Pancreas (tissue), 10 donors: ENCODE results near the gene OR8B4. TPM values are rescaled to one million over a fixed set of nuclear protein-coding genes. Genes with fewer than 3 reads are reported as not detected.
"Not testable (repeated sequence)": the region's sequence is repeated elsewhere in the genome, so short reads cannot be mapped to it uniquely, and the experiment has no call there.

Experiments used
- ATAC-seq, 4 donors: fragments of 200-7000 bp; cut with Tn5 transposase; one replicate each; pipeline versions ENCODE4 v1.8.0 to v1.9.1; 2020; ENCODE audit warnings: mild to moderate bottlenecking in 4 of 4, moderate library complexity in 4 of 4
- DNase-seq, 6 donors: peaks; one replicate each; pipeline ENCODE4 v3.0.0-alpha.2; 2020
- FAIRE-seq: peaks from 2 replicates; lab custom pipeline; 2012; peaks lifted over from hg19 to GRCh38; lab: Jason Lieb, UNC
- H3K27ac ChIP-seq, 4 donors: fragments of 200-600 bp; sonication (generic); 1 replicate in 3 of 4; 2 replicates in 1 of 4; pipeline versions ENCODE4 v1.5.0 to v1.8.0; 2020
- H3K27me3 ChIP-seq, 4 donors: fragments of 200-600 bp; one replicate each; pipeline ENCODE4 v1.8.0; 2021
- H3K36me3 ChIP-seq, 3 donors: fragments of 200-600 bp; sonication (generic) in 1 of 3; one replicate each; pipeline versions ENCODE4 v1.5.0 to v1.8.0; 2020 to 2021
- H3K4me1 ChIP-seq, 3 donors: fragments of 200-600 bp; one replicate each; pipeline ENCODE4 v1.8.0; 2021
- H3K4me3 ChIP-seq, 4 donors: fragments of 200-600 bp; sonication (generic) in 2 of 4; one replicate each; pipeline versions ENCODE4 v1.5.0 to v1.8.0; 2020 to 2021
- H3K9me3 ChIP-seq, 4 donors: fragments of 200-600 bp; one replicate each; pipeline ENCODE4 v1.8.0; 2021
- WGBS, 2 donors: extraction: QIAGEN DNeasy Blood & Tissue Kit; methylation state at CpG; one replicate each; pipeline ENCODE4 v1.1.7; 2013; 5-methylcytosine and 5-hydroxymethylcytosine counted together
- intact Hi-C, 3 donors: fragments of 100-400 bp; cut with DNase I; formaldehyde crosslinking; loops; one replicate each; pipeline versions ENCODE4 v1.11.1 to v1.14.2; 2022
- polyA plus RNA-seq, 2 donors: library from polyadenylated mRNA; stranded (reverse); fragments of 200-250 nt; gene quantifications; one replicate each; pipeline ENCODE4 v1.2.3, GENCODE V29; 2013
- total RNA-seq, 6 donors: library from RNA; stranded (reverse); fragmentation: NEBNext Ultra II Directional in 4 of 6; extraction: Animal tissue kit (Norgen Biotek cat#: 25700) in 4 of 6; gene quantifications; one replicate each; pipeline versions ENCODE4 v1.2.1 to v1.2.4, GENCODE V29; 2021 to 2023
- TF ChIP-seq, protein P1 (sequence below), 4 donors: fragments of 200-600 bp; sonication (generic) in 3 of 4; IDR thresholded peaks; one replicate each; pipeline versions ENCODE4 v1.5.0 to v1.8.0; 2021; ENCODE audit warnings: antibody characterized with exemption in 4 of 4
- donor health status: healthy with polysubstance abuse.
- donor health status: DM: no; HTN: no; CAD: no; lungs with moderate emphysema.
- donor health status: DM: no; HTN: no; CAD: no.
- donor health status: control.
- donor health status: control.
- donor health status: Bipolar disorder and iron deficiency.
- donor health status: DM: yes; HTN: yes; CAD: no.
- donor health status: DM: no; HTN: no; CAD: no.
- donor health status: DM: no; HTN: no; CAD: no.
- donor health status: DM: yes; HTN: yes; CAD: no.

OR8B4 gene
- total and polyA plus RNA-seq, 8 donors, result not detected

DNA sequence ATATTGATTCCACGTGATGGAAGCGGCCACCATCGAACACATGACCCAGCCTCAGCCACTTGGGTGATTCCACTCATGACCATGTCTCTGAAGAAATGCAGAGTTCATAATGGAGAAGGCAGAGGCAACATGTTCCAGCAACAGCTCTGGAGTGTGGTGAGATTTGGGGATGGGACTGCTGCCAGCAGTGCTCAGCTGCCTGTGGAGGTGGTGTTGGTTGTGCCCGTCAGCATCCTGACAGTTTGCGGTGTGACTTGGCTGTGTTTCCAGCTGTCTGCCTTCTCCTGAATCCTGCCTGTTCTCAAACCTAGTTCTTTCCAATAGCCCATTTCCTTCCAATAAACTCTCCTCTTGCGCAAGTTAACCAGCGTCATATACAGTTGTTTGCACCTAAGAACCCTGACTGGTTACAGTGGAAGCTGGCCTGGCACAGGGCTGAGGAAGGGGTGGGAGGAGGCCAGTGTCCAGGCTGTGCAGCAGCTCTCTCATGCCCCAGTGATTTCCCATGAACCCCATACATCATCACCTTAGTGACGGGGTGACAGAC is 42.8 kb upstream of the OR8B4 start:
- no peak for ATAC-seq
- Histone ChIP-seq H3K4me1 (no peaks in the 10 kb centered on the region), H3K9me3 (no peaks in the 10 kb centered on the region), H3K4me3 (no peak overlapping the region), H3K27me3 (no peaks in the 10 kb centered on the region), H3K27ac (no peak overlapping the region), H3K36me3 (no peaks in the 10 kb centered on the region)
- intact Hi-C loops, result no loop called here
- 70% methylated on average over 8 of the region's 8 CpGs for WGBS, 2 donors
- no peak for FAIRE-seq
- DNase-seq, result no peak
- TF ChIP-seq, protein P1, sequence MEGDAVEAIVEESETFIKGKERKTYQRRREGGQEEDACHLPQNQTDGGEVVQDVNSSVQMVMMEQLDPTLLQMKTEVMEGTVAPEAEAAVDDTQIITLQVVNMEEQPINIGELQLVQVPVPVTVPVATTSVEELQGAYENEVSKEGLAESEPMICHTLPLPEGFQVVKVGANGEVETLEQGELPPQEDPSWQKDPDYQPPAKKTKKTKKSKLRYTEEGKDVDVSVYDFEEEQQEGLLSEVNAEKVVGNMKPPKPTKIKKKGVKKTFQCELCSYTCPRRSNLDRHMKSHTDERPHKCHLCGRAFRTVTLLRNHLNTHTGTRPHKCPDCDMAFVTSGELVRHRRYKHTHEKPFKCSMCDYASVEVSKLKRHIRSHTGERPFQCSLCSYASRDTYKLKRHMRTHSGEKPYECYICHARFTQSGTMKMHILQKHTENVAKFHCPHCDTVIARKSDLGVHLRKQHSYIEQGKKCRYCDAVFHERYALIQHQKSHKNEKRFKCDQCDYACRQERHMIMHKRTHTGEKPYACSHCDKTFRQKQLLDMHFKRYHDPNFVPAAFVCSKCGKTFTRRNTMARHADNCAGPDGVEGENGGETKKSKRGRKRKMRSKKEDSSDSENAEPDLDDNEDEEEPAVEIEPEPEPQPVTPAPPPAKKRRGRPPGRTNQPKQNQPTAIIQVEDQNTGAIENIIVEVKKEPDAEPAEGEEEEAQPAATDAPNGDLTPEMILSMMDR (IDR thresholded peaks at IDR 0.05), result no peak

DNA sequence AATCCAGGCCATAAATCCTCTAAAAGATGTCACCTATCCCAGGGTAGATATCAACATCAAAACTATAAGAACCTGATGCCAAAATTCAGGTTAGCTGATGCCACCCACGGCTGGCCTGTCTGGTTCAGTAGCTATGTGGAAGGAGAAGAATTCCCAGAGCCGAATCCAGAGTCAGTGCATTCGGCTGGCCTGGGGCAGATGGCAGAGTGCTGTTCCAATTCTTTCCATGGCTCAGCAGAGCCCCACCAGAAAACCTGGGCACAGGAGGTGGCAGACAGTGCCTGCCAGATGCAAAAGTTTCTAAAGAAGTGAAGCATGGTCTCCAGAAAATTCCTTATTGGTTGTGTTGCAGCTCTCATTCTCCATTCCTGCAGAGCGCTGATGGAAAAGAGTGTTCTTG is 40.7 kb upstream of the OR8B4 start:
- intact Hi-C loops, result no loop called here
- DNase-seq (no peak), ATAC-seq (no peak), FAIRE-seq (no peak)
- Histone ChIP-seq H3K9me3 (no peaks in the 10 kb centered on the region), H3K4me3 (no peak overlapping the region), H3K27me3 (no peaks in the 10 kb centered on the region), H3K4me1 (no peaks in the 10 kb centered on the region), H3K36me3 (no peaks in the 10 kb centered on the region), H3K27ac (no peak overlapping the region)
- 56 to 60% methylated on average over 4 of the region's 4 CpGs for WGBS, 2 donors
- TF ChIP-seq, protein P1 (IDR thresholded peaks at IDR 0.05), result no peak

DNA sequence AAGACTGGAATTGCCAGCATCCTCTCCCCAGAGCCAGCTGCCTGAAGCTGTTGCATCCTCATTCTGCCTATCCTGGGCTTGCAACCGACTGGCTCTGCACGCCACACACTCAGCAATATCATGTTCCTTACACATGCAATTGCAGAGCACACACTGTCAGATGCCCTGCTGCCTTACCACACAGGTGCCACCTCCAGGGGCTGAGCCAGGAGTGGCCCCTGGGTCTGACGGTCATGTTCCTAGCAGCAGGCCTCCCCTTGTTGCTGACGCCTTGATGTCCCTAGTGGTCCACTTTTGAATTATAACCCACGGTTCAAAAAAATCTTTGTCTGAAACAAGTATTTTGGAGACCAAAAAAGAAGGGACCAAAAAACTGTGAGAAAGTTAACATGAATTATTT is 39.3 kb upstream of the OR8B4 start:
- Histone ChIP-seq H3K36me3 (no peaks in the 10 kb centered on the region), H3K9me3 (no peaks in the 10 kb centered on the region), H3K4me1 (no peaks in the 10 kb centered on the region), H3K27ac (no peak overlapping the region), H3K27me3 (no peaks in the 10 kb centered on the region), H3K4me3 (no peak overlapping the region)
- DNase-seq, result no peak
- TF ChIP-seq, protein P1 (IDR thresholded peaks at IDR 0.05), result no peak
- ATAC-seq, result no peak
- intact Hi-C loops, result no loop called here
- FAIRE-seq, result no peak
- 63 to 76% methylated on average over 5 of the region's 5 CpGs for WGBS, 2 donors

DNA sequence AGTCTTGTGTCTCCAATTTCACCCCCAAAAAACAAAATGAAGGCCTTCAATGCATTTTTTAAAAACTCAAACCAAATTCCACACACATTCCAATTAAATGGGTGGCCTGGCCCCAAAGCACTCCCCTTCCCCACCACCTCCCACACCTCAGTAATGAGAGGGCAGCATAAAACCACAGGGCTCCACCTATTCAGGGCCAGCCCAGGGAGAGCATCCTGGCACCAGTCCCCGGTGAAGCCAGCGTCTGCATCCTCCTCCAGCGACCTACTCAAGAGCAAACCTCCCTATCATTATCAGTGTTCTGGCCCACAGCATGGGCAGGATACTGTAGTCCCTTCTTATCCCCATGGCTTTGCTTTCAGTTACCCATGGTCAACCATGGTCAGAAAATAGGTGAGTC is 38.7 kb upstream of the OR8B4 start:
- H3K4me1 ChIP-seq, result no peaks in the 10 kb centered on the region
- no peak for ATAC-seq
- no peaks in the 10 kb centered on the region for H3K27me3 ChIP-seq
- no peaks in the 10 kb centered on the region for H3K9me3 ChIP-seq
- no peak overlapping the region for H3K4me3 ChIP-seq
- no peak for FAIRE-seq
- TF ChIP-seq, protein P1 (IDR thresholded peaks at IDR 0.05), result no peak
- H3K36me3 ChIP-seq, result no peaks in the 10 kb centered on the region
- 68 to 83% methylated on average over 3 of the region's 3 CpGs for WGBS, 2 donors
- H3K27ac ChIP-seq, result no peak overlapping the region
- intact Hi-C loops, result no loop called here
- no peak for DNase-seq

DNA sequence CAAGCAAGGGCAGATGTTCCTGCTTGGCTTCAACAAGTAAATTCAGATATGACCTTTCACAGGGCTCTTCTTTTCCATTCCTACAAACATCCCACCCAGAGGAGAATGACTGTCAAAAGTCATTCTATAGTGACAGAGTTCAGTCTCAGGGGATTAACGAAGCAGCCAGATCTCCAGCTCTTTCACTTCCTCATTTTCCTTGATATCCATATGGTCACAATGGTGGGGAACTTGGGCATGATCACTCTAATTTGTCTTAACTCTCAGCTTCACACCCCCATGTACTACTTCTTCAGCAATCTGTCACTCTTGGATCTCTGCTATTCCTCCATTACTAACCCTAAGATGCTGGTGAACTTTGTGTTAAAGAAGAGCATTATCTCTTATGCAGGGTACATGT is 35.8 kb upstream of the OR8B4 start:
- ATAC-seq, result no peak

DNA sequence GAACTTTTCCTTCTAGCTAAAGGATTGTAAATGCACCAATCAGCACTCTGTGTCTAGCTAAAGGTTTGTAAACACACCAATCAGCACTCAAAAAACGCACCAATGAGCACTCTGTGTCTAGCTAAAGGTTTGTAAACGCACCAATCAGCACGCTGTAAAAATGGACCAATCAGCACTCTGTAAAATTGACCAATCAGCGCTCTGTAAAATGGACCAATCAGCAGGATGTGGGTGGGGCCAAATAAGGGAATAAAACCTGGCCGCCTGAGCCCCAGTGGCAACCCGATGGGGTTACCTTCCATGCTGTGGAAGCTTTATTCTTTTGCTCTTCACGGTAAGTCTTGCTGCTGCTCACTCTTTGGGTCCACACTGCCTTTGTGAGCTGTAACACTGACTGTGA is 34.7 kb upstream of the OR8B4 start:
- DNase-seq, ATAC-seq, H3K9me3 ChIP-seq, H3K36me3 ChIP-seq, H3K27me3 ChIP-seq, H3K27ac ChIP-seq, FAIRE-seq, intact Hi-C loops, H3K4me3 ChIP-seq, H3K4me1 ChIP-seq: not testable (repeated sequence)
- 80 to 82% methylated on average over 7 of the region's 7 CpGs for WGBS, 2 donors

More for the DNA sequence above, 35.8 kb upstream of the OR8B4 start:
- Histone ChIP-seq H3K27ac (no peak overlapping the region), H3K27me3 (no peaks in the 10 kb centered on the region), H3K36me3 (no peaks in the 10 kb centered on the region), H3K9me3 (no peaks in the 10 kb centered on the region), H3K4me3 (no peak overlapping the region), H3K4me1 (no peaks in the 10 kb centered on the region)
- DNase-seq, result no peak
- TF ChIP-seq, protein P1 (IDR thresholded peaks at IDR 0.05), result no peak
- no peak for FAIRE-seq
- intact Hi-C loops, result no loop called here
- WGBS, 2 donors, result 84 to 86% methylated on average over 1 of the region's 1 CpG
